DMS114 treated with DMSO at 0.1 percent for 48 hours (cell line): Measurements from ENCODE around the gene MCU.
A peak's percentile ranks its signal among the peaks of the same experiment; 100 is the strongest.
"Not testable (repeated sequence)": the region's sequence is repeated elsewhere in the genome, so short reads cannot be mapped to it uniquely, and the experiment has no call there.

ENCODE experiments used
- DNase-seq: peaks from one replicate; lab custom pipeline; 2025; ENCODE audit not compliant: unreplicated experiment; lab: John Stamatoyannopoulos, UW

The MCU gene

DNA sequence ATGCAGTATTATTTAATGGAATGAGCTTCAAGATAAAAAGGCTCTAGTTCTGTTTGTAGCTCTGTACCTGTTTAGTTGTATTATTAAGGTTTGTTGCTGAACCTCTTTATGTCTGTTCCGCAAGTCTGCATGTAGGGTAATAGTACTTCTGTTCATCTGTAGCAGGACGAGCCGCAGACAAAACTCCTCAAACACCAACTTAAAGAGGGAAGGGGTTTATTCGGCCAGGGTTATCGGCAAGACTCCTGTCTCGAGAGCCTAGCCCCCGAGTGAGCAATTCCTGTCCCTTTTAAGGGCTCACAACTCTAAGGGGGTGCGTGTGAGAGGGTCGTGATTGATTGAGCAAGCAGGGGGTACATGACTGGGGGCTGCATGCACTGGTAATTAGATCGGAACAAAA lies 67.0 kb downstream of the MCU start:
- not testable (repeated sequence) for DNase-seq

- DNase-seq = no peak
These were observed 67.6 kb downstream of the MCU start for GRCh38 chr10:72759584-72759983.

DNA sequence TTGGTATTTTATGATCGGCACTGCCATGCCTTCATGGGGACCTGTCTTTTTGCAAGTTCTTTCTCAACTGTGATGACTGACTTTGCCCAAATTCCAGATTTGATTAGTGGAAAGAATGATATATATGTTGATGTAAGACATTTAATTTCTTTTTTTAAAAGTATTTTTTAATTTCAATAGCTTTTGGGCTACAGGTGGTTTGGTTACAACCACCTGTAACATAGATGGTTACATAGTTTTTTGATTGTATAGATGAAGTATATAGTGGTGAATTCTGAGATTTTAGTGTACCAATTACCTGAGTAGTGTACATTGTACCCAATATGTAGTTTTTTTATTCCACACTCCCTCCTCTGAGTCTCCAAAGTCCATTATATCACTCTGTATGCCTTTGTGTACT lies 69.6 kb downstream of the MCU start:
- no peak for DNase-seq

GRCh38 chr10:72762042-72762441 lies 70.1 kb downstream of the MCU start:
- no peak for DNase-seq

DNA sequence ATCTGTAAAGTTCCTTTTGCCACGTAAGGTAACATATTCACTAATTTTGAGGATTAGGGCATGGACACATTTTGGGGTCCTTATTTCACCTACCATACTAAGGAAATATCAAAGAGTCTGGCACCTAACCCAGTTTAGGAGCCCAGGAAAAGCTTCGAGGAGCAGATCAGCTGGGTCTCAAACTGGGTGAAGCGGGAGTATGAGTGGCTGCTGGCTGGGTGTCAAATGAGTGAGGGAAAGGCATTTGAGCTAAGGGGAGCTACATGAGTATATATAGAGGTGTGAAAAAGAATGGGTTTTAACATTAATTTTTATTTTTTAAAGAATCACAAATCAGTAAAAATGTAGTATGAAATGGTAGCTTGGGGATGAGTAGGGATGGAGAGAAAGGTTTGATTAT lies 71.3 kb downstream of the MCU start:
- no peak for DNase-seq

- DNase-seq = no peak
These were observed 72.2 kb downstream of the MCU start for GRCh38 chr10:72764151-72764550.

DNA sequence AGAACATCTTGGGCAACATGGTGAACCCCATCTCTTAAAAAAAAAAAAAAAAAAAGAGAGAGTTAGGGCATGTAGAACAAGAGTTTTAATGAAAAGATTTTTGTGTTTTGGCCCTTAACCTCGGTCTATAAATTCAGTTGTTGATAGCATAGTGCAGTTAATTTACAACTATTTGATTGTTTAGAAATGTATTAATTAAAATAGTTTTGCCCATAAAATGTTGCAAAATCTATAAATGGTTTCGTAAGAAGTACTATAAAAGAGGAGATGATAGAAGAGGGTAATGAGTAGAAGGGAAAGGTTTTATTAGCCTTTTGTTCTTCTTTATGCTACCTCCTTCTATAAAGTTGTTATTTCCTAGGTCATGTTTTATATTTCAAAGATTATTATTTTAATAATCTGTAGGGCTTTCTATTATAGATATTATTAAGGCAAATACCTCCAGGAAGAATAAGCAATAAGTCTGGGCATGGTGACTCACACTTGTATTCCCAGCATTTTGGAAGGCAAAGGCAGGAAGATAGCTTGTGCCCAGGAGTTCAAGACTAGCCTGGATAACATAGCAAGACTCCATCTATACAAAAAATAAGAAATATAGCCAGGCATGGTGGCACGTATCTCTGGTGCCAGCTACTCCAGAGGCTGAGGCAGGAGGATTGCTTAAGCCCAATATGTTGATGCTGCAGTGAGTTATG lies 73.3 kb downstream of the MCU start:
- DNase-seq = no peak

DNA sequence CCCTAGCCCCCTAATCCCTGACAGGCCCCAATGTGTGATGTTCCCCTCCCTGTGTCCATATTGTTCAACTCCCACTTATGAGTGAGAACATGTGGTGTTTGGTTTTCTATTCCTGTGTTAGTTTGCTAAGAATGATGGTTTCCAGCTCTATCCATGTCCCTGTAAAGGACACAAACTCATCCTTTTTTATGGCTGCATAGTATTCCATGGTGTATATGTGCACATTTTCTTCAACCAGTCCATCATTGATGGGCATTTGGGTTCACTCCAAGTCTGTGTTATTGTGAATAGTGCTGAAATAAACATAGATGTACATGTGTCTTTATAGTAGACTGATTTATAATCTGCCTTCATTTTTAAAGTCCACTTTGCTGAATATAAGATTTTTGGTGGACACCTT lies 79.3 kb downstream of the MCU start:
- not testable (repeated sequence) for DNase-seq

DNA sequence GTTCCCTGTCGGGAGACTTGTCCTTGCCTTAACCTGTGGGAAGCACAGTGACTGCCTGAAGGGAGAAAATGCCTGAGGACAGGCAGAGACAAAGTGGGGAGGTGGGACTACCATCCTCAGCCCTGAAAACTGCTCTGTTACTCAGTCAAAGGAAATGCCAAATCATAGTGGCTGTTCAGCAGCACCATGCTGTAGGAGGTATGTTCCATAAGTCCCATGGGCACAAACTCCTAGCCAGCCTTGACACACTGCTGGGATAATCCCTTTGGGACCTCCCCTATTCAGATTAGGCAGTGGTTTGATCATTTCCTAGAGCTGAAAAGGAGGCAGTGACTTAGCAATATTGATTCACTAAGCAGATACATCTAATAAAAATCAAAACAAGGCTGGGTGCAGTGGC lies 80.1 kb downstream of the MCU start:
- no peak for DNase-seq

DNA sequence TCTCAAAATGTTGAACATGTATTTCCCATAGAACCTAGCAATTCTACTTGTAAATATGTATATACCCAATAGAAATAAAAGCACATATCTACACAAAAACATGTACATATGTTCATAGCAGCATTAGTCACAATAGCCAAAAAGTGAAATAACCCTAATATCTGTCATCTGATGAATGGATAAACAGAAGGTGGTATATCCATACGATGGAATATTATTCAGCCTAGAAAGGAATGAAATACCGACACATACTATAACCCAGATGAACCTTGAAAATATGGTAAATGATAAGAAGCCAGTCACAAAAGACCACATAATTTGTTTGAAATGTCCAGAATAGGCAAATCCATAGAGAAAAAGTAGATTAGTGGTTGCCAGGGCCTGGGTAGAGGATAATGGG lies 87.9 kb downstream of the MCU start:
- no peak for DNase-seq

GRCh38 chr10:72782649-72783330 lies 90.8 kb downstream of the MCU start:
- no peak for DNase-seq

GRCh38 chr10:72783410-72783833 lies 91.5 kb downstream of the MCU start:
- DNase-seq = no peak

DNA sequence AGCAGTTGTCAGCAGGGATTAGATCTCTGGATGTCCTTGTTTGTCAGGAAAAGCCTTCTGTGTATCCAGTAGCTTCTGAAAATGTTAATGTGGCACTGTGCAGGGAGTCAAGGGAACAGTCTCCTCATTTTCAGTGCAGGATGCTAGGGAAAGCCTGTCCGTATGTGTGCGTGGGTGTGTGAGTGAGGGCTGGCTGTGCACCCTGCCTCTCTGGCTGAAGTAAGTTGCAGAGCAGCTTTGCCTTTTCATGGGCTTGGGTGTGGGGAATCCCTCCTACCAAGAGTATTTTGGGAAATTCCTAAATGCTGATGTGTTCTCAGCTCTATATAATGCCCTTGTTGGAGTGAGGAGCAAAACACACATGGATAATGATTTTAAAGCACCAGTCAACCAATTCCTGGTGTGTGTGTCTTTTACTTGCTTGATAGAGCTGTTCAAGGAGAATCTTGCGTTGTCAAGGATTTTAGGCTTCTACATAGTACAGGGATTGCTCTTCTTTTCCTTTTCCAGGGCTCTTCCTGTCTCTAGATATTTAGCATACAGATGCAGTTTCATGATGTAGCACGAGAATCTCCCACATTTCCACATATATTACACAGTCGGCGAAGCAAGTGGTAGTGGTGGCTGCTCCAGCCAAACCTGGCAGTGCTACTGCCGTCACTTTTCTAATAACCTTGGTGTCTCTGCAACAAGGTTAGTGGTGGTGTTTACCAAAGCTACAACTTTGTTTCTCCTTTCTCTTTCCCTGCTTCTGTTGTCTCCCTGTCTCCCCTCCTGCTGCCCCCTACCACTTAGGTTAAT lies 92.8 kb downstream of the MCU start:
- no peak for DNase-seq

DNA sequence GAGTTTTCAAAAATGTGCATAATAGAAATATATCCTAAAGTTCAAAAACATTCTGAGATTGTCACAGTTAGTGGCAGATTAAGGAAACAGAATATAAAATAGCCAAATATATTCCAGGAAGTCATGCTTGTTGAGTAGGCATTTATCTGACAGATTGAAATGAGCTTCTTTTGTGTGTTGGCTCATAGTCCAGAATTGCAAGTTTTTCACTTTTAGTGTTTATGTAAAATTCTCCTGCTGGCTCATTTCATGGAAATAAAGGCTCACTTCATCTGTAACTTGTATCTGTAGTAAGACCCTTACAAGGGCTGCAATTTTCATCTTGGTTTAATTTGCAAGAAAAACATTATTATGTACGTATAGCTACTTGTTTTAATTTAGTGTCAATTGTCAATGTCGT lies 93.5 kb downstream of the MCU start:
- no peak for DNase-seq

- no peak for DNase-seq
These were observed 98.5 kb downstream of the MCU start for GRCh38 chr10:72790216-72790990.

DNA sequence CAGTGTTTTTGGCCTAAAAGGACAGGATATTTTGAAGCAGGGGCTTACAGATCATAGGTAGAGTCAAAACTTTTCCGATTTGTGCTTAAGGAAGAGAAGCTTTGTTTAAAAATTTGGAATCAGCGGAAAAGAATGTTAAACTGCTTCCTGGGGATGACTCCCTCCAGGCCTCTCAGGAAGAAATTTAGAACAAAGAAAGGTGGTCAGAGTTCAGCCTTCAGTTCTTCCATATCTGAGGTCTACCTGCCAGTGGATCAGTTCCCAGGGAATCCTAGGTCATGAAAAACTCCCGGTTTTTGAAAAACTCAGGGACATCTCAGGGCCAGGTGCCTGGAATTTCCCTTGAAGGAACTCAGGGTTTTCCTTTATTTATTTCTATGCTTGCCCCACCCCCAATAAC lies 100.3 kb downstream of the MCU start:
- no peak for DNase-seq

DNA sequence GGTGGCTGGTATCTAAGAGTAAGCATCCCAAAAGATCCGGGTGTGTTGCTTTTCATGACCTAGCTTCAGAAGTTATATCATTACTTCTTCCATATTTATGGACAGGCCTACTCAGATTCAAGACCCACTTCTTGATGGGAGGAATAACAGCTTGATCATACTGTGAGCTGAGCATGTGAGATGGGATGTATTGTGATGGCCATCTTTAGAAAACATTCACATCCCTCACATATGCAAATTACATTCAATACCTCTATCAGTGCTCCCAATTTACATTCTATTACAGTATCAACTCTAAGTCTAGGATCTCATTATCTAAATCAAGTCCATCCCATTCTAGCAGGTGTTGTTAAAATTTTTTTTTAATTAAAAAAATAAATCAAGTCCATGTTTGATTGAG lies 101.8 kb downstream of the MCU start:
- no peak for DNase-seq

DNA sequence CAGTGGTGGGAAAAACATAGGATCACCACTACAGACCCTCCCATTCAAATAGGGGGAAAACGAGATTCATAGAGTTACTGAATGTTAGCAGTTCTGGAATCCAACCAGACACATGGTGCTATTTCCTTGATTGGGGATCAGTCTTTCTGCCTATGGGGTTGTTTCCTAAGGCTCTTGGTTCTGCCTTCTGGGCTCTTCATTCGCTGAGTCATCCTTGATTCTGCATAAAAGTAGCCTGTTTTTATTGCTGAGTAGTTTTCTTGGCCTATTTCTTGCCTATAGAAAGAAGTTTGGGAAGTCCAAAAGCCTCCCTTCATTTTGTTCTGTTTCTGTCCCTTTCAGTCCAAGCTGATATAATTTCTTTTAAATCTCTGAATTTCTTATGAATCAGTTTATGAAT lies 102.3 kb downstream of the MCU start:
- no peak for DNase-seq

GRCh38 chr10:72796042-72796441 lies 104.1 kb downstream of the MCU start:
- no peak for DNase-seq

DNA sequence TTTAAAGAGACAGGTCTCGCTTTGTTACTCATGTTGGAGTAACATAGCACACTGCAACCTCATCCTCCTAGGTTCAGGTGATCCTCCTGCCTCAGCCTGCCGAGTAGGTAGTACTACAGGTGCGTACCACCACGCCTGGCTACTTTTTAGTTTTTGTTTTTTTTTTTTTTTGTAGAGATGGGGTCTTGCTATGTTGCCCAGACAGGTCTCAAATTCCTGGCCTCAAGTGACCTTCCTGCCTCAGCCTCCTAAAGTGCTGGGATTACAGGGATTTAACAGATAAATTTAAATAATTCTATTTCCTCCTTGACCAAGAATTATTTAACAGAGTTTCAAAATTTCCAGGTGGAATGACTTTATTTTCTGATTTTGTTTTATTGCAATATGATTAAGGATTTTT lies 104.6 kb downstream of the MCU start:
- DNase-seq = no peak

GRCh38 chr10:72800000-72800740 lies 108.2 kb downstream of the MCU start:
- peak; percentile 10 for DNase-seq
